SK-MEL-5 (cell line): ENCODE measurements around the gene TMEM54. TPM values are rescaled to one million over a fixed set of nuclear protein-coding genes. Genes with fewer than 3 reads are reported as not detected.

Experiments used
- DNase-seq: peaks from one replicate; pipeline ENCODE4 v3.0.0-alpha.2; 2016; ENCODE audit warnings: low read depth, low spot score
- in situ Hi-C: cut with HindIII; loops from 2 replicates; pipeline ENCODE4 v1.10.0; 2016; ENCODE audit warnings: low sequenced_read_pairs, high pct_unique_total_duplicates, low pct_unique_long_range_greater_than_20kb
- total RNA-seq: library from RNA; depleted of rRNA; stranded (reverse); fragments of >200 nt; shearing (Covaris generic); gene quantifications from 2 replicates; pipeline ENCODE4 v1.2.3, GENCODE V29; 2014

The TMEM54 gene
- total RNA-seq, 1 experiment from 2014 or later, result 34.9 TPM

DNA sequence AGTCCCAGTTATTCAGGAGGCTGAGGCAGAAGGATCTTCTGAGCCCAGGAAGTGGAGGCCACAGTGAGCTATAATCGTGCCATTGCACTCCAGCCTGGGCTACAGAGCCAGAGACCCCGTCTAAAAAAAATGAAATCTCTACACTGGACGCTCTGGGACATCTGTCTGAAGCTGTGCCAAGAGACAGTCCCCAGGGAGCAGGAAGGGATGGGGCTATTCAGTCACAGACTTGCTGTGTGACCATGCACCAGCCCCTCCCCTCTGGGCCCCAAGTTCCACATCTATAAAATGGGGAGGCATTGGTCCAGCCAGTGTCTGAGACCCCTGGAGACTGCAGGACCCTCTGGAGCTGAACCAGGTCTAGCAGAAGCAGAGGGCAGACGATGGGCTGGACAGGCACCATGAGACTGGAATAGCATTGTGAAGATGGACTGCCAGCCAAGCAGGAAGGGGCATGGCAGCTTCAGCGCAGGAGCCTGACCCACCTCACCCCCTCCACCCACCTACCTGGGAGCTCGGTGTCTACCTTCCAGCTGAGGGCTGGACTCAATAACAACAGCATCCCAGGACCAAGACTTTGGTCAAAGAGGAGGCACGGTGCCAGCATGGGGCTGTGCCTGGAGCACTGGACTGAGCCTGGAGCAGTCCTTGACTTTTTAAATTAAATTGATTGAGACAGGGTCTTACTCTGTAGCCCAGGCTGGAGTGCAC lies 1.4 kb downstream of the TMEM54 start:
- DNase-seq, result no peak
- in situ Hi-C loops, result no loop called here

- in situ Hi-C loops, result no loop called here
- DNase-seq, result no peak
These were observed 2.2 kb downstream of the TMEM54 start for GRCh38 chr1:32898958-32899357.

- in situ Hi-C loops, result no loop called here
- DNase-seq, result no peak
These were observed 3.1 kb downstream of the TMEM54 start for GRCh38 chr1:32898056-32898455.

DNA sequence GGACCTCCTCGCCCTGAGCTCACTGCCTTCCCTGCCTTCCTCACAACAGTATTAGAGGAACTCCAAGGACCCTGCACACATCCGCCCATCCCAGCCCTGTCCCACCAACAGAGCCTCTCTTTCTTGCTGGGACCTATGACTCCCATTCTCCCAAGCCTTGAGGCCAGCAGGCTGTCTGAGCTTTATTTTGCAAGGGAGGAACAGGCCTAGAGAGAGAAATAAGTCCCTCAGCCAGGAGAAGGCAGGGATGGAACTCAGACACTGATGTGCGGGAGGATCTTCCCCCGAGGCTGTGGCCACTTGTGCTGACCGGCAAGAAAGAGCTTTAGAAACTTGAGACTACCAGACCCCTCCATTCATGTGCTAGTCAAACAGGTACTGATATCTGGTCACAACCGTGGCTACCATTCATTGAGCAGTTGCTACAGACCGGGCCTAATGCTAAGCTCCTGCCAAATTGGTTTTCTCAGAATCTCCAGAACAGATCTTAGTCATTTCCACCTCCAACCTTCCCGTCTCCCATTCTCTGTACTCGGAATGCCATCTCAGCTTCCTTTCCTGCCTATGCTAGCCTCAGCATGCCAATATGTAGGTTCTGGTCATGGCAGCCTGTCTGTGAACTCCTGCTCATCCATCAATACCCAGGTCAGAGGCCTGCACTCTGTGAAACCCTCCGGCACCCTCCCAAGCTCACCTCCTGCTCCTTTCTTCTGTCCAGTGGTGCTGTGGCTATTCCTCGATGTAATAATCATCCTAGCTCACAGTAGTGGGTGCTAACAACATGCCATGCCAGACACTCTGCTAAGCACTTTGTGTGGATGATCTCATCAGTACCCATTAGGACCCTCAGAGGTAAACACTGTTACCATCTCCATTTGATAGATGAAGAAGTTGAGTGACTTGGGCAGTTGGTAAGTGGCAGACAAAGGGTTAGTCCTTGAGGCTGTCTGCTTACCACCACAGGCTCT lies 3.8 kb downstream of the TMEM54 start:
- in situ Hi-C loops, result no loop called here
- no peak for DNase-seq

GRCh38 chr1:32896451-32896850 lies 4.7 kb downstream of the TMEM54 start:
- no peak for DNase-seq
- in situ Hi-C loops, result no loop called here

- in situ Hi-C loops, result no loop called here
- no peak for DNase-seq
These were observed 5.6 kb downstream of the TMEM54 start for GRCh38 chr1:32895325-32896215.

DNA sequence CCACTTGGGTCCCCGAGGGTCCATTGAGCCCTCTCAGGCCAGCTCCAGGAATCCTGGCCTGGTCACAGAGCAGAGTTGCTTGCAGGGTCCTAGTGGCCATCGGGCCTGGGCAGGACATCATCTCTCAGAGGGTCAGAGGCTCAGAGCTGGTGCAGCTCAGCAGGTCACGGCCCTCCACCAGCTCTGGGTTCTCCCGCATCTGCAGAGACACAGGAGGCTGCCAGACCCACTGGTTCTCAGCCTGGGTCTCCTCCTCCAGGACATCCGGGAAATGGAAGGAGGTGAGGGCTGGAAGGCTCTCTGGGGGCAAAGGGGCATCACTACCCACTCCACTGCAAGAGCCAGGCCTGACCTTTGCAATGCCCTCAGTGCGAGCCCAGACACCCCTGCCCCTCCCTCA lies 6.5 kb downstream of the TMEM54 start:
- DNase-seq, result no peak
- in situ Hi-C loops, result no loop called here

DNA sequence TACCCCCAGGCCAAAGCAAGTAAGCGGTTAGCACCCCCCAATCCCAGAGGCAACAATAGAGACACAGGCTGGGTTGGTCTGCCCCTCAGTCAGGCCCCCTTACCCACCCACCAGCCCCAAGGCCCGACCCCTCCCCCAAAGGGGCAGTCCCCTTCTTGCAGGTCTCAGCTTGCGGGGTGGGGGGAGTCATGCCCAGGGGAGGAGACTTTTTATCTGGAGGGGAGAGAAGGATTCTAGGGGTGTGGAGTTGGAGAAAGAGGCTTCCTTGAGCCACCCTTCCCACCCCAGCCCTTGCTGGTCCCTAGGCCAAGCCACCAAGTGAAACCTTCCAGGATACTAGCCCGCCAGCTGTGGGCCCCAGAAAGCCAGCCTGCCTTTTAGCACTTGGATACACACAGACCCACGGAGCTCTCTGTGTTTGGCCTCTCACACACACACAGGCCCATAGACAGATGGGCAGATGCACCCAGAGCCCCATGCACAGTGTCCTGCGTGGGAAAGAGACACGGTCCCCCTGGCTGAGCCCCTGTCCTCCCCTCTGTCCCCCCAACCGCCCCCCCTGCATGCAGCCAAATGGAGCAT lies 7.1 kb downstream of the TMEM54 start:
- in situ Hi-C loops, result no loop called here
- no peak for DNase-seq

DNA sequence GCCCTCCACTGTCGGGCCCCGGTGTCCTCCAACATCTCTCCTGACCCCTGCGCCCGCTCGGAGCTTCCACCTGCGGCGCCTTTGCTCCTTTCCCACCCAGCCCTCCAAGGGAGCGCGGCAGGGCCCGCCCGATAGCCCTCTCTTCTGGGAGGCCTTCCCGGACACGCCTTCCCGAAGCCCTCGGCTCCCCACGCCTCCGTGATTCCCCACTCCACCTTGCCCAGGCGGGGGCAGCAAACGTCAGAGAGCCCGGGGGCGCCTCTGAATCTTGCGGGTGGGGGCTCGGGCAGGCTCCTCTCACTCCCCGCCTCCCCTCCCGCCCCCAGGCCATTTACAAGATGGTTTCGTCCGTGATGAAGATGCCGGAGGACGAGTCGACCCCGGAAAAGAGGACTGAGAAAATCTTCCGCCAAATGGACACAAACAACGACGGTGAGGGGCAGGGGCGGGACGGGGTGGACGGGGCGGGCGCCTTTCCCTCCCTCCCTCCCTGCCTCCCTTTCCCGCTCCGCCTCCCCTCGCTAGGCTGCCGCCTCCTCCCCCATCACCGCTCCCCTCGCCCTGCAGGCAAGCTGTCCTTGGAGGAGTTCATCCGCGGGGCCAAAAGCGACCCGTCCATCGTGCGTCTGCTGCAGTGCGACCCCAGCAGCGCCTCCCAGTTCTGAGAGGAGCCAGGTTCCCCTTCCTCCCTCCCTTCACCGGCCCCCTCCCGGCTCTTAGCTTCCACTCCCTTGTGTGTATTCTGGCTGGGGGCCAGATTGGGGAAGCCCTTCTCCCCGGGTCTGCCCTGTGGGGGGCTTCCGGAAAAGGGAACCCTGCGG lies 7.8 kb downstream of the TMEM54 start:
- no peak for DNase-seq
- in situ Hi-C loops, result no loop called here

GRCh38 chr1:32892368-32893197 lies 8.6 kb downstream of the TMEM54 start:
- in situ Hi-C loops, result no loop called here
- DNase-seq, result no peak

DNA sequence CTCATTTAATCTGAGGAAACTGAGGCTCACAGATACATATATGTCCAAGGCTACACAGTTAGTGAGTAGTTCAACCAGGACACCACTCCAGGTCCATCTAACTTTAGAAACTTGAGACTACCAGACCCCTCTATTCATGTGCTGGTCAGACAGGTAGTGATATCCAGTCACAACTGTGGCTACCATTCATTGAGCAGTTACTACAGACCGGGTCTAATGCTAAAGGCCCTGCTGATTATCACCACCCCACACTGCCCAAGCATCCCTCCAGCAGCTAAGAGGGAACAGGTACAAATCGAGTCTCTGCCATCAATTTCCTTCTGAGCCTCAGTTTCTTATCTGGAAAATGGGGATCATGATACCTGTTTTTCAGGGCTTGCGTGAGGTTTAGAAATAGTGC lies 9.6 kb downstream of the TMEM54 start:
- DNase-seq, result no peak
- in situ Hi-C loops, result no loop called here

- no peak for DNase-seq
These were observed 10.0 kb downstream of the TMEM54 start for GRCh38 chr1:32891241-32891570.

DNA sequence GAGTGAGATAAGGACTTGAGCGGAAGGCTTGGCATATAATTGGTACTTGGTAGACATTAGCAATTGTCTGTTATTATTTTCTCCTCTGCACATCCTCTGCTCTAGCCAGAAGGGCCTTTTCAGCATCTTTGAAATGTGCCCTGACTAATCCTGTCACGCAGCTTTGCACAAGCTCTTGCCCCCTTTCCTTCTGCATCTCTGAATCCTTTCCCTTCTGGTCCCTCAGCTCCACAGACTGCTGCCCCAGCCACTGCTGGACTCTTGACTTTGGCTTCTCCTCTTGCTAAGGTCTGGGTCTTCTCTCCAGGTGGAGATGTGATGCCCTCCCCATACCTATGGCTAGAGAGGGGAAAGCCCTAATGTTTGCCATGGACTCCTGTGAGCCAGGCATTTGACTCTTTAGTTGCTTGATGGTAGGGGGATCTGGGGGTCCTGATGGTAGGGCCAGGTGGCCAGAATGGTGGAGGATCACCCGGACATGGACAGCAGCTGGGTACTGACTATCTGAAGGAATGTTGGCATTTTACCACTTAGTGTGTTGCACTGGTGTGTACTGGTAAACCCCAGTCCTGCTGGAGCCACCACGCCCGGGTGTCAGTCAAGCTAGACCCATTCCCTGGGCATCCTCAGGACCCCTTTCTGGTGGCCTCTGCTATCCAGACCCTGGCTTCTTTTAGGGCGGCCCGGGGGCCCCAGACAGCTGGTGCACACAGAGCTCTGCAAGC lies 10.5 kb downstream of the TMEM54 start:
- in situ Hi-C loops, result no loop called here
- no peak for DNase-seq

More at GRCh38 chr1:32891241-32891570, 10.0 kb downstream of the TMEM54 start:
- in situ Hi-C loops, result no loop called here

GRCh38 chr1:32889731-32890278 lies 11.4 kb downstream of the TMEM54 start:
- in situ Hi-C loops, result no loop called here
- DNase-seq, result no peak

DNA sequence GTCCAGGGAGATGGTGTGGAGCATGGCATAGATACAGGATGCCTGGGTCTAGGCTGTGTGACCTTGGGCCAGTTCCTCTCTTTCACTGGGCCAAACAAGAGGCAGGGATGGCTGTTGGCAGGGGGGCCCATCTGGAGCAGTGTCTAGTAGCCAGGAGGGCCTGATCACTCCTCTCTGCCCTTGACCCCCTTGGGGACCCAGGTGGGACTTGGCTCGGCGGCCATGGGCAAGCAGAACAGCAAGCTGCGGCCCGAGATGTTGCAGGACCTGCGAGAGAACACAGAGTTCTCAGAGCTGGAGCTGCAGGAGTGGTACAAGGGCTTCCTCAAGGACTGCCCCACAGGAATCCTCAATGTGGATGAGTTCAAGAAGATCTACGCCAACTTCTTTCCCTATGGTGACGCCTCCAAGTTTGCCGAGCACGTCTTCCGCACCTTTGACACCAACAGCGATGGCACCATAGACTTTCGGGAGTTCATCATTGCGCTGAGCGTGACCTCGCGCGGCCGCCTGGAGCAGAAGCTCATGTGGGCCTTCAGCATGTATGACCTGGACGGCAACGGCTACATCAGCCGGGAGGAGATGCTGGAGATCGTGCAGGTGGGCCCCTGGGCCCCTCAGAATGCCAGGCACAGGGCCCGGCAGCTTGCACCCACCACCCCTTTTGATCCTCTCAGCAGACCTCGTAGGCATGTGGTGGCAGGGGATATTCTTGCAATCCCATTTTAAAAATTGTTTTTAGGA lies 12.3 kb downstream of the TMEM54 start:
- in situ Hi-C loops, result no loop called here
- DNase-seq, result no peak
